HL-60 (cell line): ENCODE measurements around the gene BSDC1.

Experiments
- CTCF ChIP-seq: IDR thresholded peaks from one replicate; pipeline ENCODE4 v1.5.1; 2011; ENCODE audit warnings: low read length, control low read depth, inconsistent platforms; ENCODE audit not compliant: insufficient read depth
- GABPA ChIP-seq: IDR thresholded peaks from 2 replicates; pipeline ENCODE4 v1.6.1; 2012; ENCODE audit warnings: low read depth

GRCh38 chr1:32342704-32343103, 51.5 kb downstream of the BSDC1 start:
- TF ChIP-seq CTCF (no peak), GABPA (no peak)
